Trophoblast cell (in vitro differentiated cells and primary cell): ENCODE measurements around the gene ENO3.
A peak's percentile ranks its signal among the peaks of the same experiment; 100 is the strongest.

Source experiments
- DNase-seq, 2 donors: peaks; one replicate each; pipeline ENCODE4 v3.0.0-alpha.2; 2016
- H2AFZ ChIP-seq: 2 replicates; pipeline ENCODE4 v1.6.1; 2013; ENCODE audit warnings: low read length, moderate library complexity, mild to moderate bottlenecking; ENCODE audit not compliant: insufficient read depth, poor library complexity
- H2AK5ac ChIP-seq: 2 replicates; pipeline ENCODE4 v1.6.1; 2013; ENCODE audit warnings: mild to moderate bottlenecking, low read length
- H2BK120ac ChIP-seq: 2 replicates; pipeline ENCODE4 v1.6.1; 2013; ENCODE audit warnings: low read length, mild to moderate bottlenecking, moderate library complexity; ENCODE audit not compliant: insufficient read depth, poor library complexity
- H2BK12ac ChIP-seq: 2 replicates; pipeline ENCODE4 v1.6.1; 2013; ENCODE audit warnings: mild to moderate bottlenecking, low read length, moderate library complexity
- H2BK5ac ChIP-seq: 2 replicates; pipeline ENCODE4 v1.6.1; 2013; ENCODE audit warnings: low read length, low read depth, moderate library complexity, mild to moderate bottlenecking; ENCODE audit not compliant: poor library complexity
- H3K14ac ChIP-seq: 2 replicates; pipeline ENCODE4 v1.6.1; 2013; ENCODE audit warnings: mild to moderate bottlenecking, low read length
- H3K18ac ChIP-seq: 2 replicates; pipeline ENCODE4 v1.6.1; 2013; ENCODE audit warnings: mild to moderate bottlenecking, low read length
- H3K23ac ChIP-seq: 2 replicates; pipeline ENCODE4 v1.6.1; 2013; ENCODE audit warnings: low read length
- H3K27ac ChIP-seq: 2 replicates; pipeline ENCODE4 v1.5.1; 2013; ENCODE audit warnings: low read depth, mild to moderate bottlenecking, inconsistent platforms, low read length, moderate library complexity
- H3K27me3 ChIP-seq: 2 replicates; pipeline ENCODE4 v1.6.1; 2013; ENCODE audit warnings: inconsistent platforms, mild to moderate bottlenecking, low read length, moderate library complexity; ENCODE audit not compliant: insufficient read depth
- H3K36me3 ChIP-seq, 2 experiments: 1 replicate in 1 of 2; 2 replicates in 1 of 2; pipeline ENCODE4 v1.6.1; 2013; ENCODE audit warnings: low read length in 2 of 2, mild to moderate bottlenecking in 2 of 2, moderate library complexity in 1 of 2; ENCODE audit not compliant: insufficient read depth in 2 of 2, control insufficient read depth in 1 of 2
- H3K4ac ChIP-seq: 2 replicates; pipeline ENCODE4 v1.6.1; 2013; ENCODE audit warnings: low read depth, mild to moderate bottlenecking, low read length, moderate library complexity
- H3K4me1 ChIP-seq, 2 experiments: 1 replicate in 1 of 2; 2 replicates in 1 of 2; pipeline ENCODE4 v1.6.1; 2013; ENCODE audit warnings: low read length in 2 of 2, mild to moderate bottlenecking in 2 of 2, moderate library complexity in 1 of 2; ENCODE audit not compliant: insufficient read depth in 2 of 2, control insufficient read depth in 1 of 2
- H3K4me2 ChIP-seq: 2 replicates; pipeline ENCODE4 v1.6.1; 2013; ENCODE audit warnings: inconsistent platforms, mild to moderate bottlenecking, low read length, moderate library complexity
- H3K4me3 ChIP-seq: 2 replicates; pipeline ENCODE4 v1.5.1; 2013; ENCODE audit warnings: mild to moderate bottlenecking, low read depth, low read length, inconsistent platforms
- H3K79me1 ChIP-seq: one replicate; pipeline ENCODE4 v1.6.1; 2013; ENCODE audit warnings: low read length
- H3K79me2 ChIP-seq: 2 replicates; pipeline ENCODE4 v1.6.1; 2013; ENCODE audit warnings: low read length, mild to moderate bottlenecking; ENCODE audit not compliant: control insufficient read depth, insufficient read depth, poor library complexity
- H3K9ac ChIP-seq: 2 replicates; pipeline ENCODE4 v1.6.1; 2013; ENCODE audit warnings: mild to moderate bottlenecking, low read length
- H3K9me3 ChIP-seq: 2 replicates; pipeline ENCODE4 v1.6.1; 2013; ENCODE audit warnings: low read depth, mild to moderate bottlenecking, control low read depth, inconsistent platforms, low read length; ENCODE audit not compliant: insufficient read depth
- H4K12ac ChIP-seq: 2 replicates; pipeline ENCODE4 v1.6.1; 2013; ENCODE audit warnings: low read depth, mild to moderate bottlenecking, low read length, moderate library complexity
- H4K8ac ChIP-seq: 2 replicates; pipeline ENCODE4 v1.6.1; 2013; ENCODE audit warnings: low read depth, mild to moderate bottlenecking, low read length, moderate library complexity
- H4K91ac ChIP-seq: one replicate; pipeline ENCODE4 v1.6.1; 2013; ENCODE audit warnings: low read depth, mild to moderate bottlenecking, low read length, moderate library complexity
- WGBS: extraction: QIAGEN DNeasy Blood & Tissue Kit; methylation state at CpG from one replicate; pipeline ENCODE4 v1.1.7; 2013; ENCODE audit warnings: missing lambda C conversion rate; ENCODE audit not compliant: insufficient read length, insufficient coverage; ENCODE audit errors: extremely low coverage; 5-methylcytosine and 5-hydroxymethylcytosine counted together

Gene ENO3

GRCh38 chr17:4982305-4982704 is 31.4 kb downstream of the ENO3 start:
- no peak overlapping the region for H3K4ac ChIP-seq
- H3K36me3 ChIP-seq: peaks cover 38 to 40% of the 10 kb centered on the region in 2 experiments
- no peak for DNase-seq
- no peak overlapping the region for H4K91ac ChIP-seq
- H3K79me2 ChIP-seq: peaks cover 3% of the 10 kb centered on the region
- H2BK12ac ChIP-seq: no peak overlapping the region
- no peak overlapping the region for H3K4me2 ChIP-seq
- H3K4me3 ChIP-seq: no peak overlapping the region
- H3K27ac ChIP-seq: no peak overlapping the region
- H4K12ac ChIP-seq: no peak overlapping the region
- H2AK5ac ChIP-seq: no peak overlapping the region
- H3K79me1 ChIP-seq: peaks cover 7% of the 10 kb centered on the region
- no peak overlapping the region for H3K18ac ChIP-seq
- no CpG with 5 or more reads among the region's 5 CpGs for WGBS
- H3K9ac ChIP-seq: no peak overlapping the region
- no peak overlapping the region for H2AFZ ChIP-seq
- no peak overlapping the region for H3K14ac ChIP-seq
- H3K23ac ChIP-seq: no peak overlapping the region
- H3K27me3 ChIP-seq: no peaks in the 10 kb centered on the region
- no peaks in the 10 kb centered on the region for H3K9me3 ChIP-seq
- peaks cover 8% of the 10 kb centered on the region in 2 experiments for H3K4me1 ChIP-seq
- no peak overlapping the region for H4K8ac ChIP-seq
- no peak overlapping the region for H2BK5ac ChIP-seq
- no peak overlapping the region for H2BK120ac ChIP-seq

GRCh38 chr17:4986403-4986802 is 35.5 kb downstream of the ENO3 start:
- Histone ChIP-seq H2BK120ac (no peak overlapping the region), H2BK12ac (no peak overlapping the region), H3K4ac (peak overlapping the region; percentile 27), H3K4me2 (peak overlapping the region; percentile 81), H3K79me1 (peaks cover 14% of the 10 kb centered on the region), H4K12ac (peak overlapping the region; percentile 2), H3K79me2 (peaks cover 7% of the 10 kb centered on the region), H3K27ac (no peak overlapping the region), H3K36me3 (peaks cover 11 to 16% of the 10 kb centered on the region in 2 experiments), H3K14ac (no peak overlapping the region), H3K4me3 (no peak overlapping the region), H4K8ac (peak overlapping the region; percentile 17), H3K4me1 (peaks cover 16 to 19% of the 10 kb centered on the region in 2 experiments), H2AFZ (no peak overlapping the region), H3K9ac (no peak overlapping the region), H2BK5ac (no peak overlapping the region), H2AK5ac (no peak overlapping the region), H3K27me3 (no peaks in the 10 kb centered on the region), H3K9me3 (no peaks in the 10 kb centered on the region), H3K23ac (no peak overlapping the region), H4K91ac (no peak overlapping the region), H3K18ac (no peak overlapping the region)
- DNase-seq: no peak
- WGBS: no CpG with 5 or more reads among the region's 5 CpGs

GRCh38 chr17:4986951-4987766 is 36.2 kb downstream of the ENO3 start, which contains the start of gene CAMTA2:
TSS of gene CAMTA2 (minus strand) at chr17:4987675. CDS start at chr17:4986222, 1,453 bp downstream.
- H3K14ac ChIP-seq: peak within 1 kb of the TSS; percentile 82
- H2BK120ac ChIP-seq: peak within 1 kb of the TSS; percentile 52
- peak within 1 kb of the TSS; percentile 74 for H2AK5ac ChIP-seq
- DNase-seq: peak; percentile 71 to 82
- H3K79me1 ChIP-seq: peaks cover 14% of the 10 kb centered on the region
- no CpG with 5 or more reads among the region's 78 CpGs for WGBS
- peak within 1 kb of the TSS; percentile 79 for H3K4me3 ChIP-seq
- peaks cover 7% of the 10 kb centered on the region for H3K79me2 ChIP-seq
- H3K36me3 ChIP-seq: peaks cover 10% of the 10 kb centered on the region in 2 experiments
- no peak within 1 kb of the TSS for H3K23ac ChIP-seq
- peak within 1 kb of the TSS; percentile 73 for H2AFZ ChIP-seq
- peak within 1 kb of the TSS; percentile 81 for H3K4me2 ChIP-seq
- peak within 1 kb of the TSS; percentile 88 for H4K91ac ChIP-seq
- peaks cover 16 to 19% of the 10 kb centered on the region in 2 experiments for H3K4me1 ChIP-seq
- peak within 1 kb of the TSS; percentile 90 for H4K12ac ChIP-seq
- H4K8ac ChIP-seq: peak within 1 kb of the TSS; percentile 93
- peak within 1 kb of the TSS; percentile 69 for H3K9ac ChIP-seq
- no peaks in the 10 kb centered on the region for H3K27me3 ChIP-seq
- H3K18ac ChIP-seq: peak within 1 kb of the TSS; percentile 43
- H2BK12ac ChIP-seq: no peak within 1 kb of the TSS
- H3K9me3 ChIP-seq: no peaks in the 10 kb centered on the region
- peak within 1 kb of the TSS; percentile 31 for H3K27ac ChIP-seq
- H3K4ac ChIP-seq: peak within 1 kb of the TSS; percentile 66
- H2BK5ac ChIP-seq: peak within 1 kb of the TSS; percentile 34

- H2BK12ac ChIP-seq: no peak overlapping the region
- H3K4me2 ChIP-seq: peak overlapping the region; percentile 81
- H4K12ac ChIP-seq: peak overlapping the region; percentile 90
- peaks cover 7% of the 10 kb centered on the region for H3K79me2 ChIP-seq
- peak overlapping the region; percentile 82 for H3K14ac ChIP-seq
- H3K9me3 ChIP-seq: no peaks in the 10 kb centered on the region
- H3K36me3 ChIP-seq: peaks cover 2% of the 10 kb centered on the region in 2 experiments
- H2AFZ ChIP-seq: peak overlapping the region; percentile 73
- H3K4me3 ChIP-seq: peak overlapping the region; percentile 79
- H2AK5ac ChIP-seq: peak overlapping the region; percentile 74
- peak overlapping the region; percentile 93 for H4K8ac ChIP-seq
- H3K27me3 ChIP-seq: no peaks in the 10 kb centered on the region
- H2BK5ac ChIP-seq: peak overlapping the region; percentile 34
- peak overlapping the region; percentile 59 for H3K9ac ChIP-seq
- H3K4ac ChIP-seq: peak overlapping the region; percentile 66
- peak in 1 of 2 donors; percentile 7 for DNase-seq
- no peak overlapping the region for H3K23ac ChIP-seq
- H3K4me1 ChIP-seq: peaks cover 16 to 19% of the 10 kb centered on the region in 2 experiments
- no CpG with 5 or more reads among the region's 30 CpGs for WGBS
- peak overlapping the region; percentile 52 for H2BK120ac ChIP-seq
- peaks cover 14% of the 10 kb centered on the region for H3K79me1 ChIP-seq
- peak overlapping the region; percentile 24 for H3K18ac ChIP-seq
- H3K27ac ChIP-seq: no peak overlapping the region
- peak overlapping the region; percentile 88 for H4K91ac ChIP-seq
Observed at GRCh38 chr17:4987767-4988567, 37.0 kb downstream of the ENO3 start.
